HCT116 (cell line): ENCODE data around the gene ELMOD3. TPM values are rescaled to one million over a fixed set of nuclear protein-coding genes. Genes with fewer than 3 reads are reported as not detected.

ENCODE experiments used
- ATAC-seq: fragments of 200-7000 bp; cut with Tn5 transposase; 2 replicates; pipeline ENCODE4 v1.9.1; 2020; ENCODE audit warnings: mild to moderate bottlenecking, moderate library complexity
- BruUV-seq: library from RNA; stranded (reverse); fragments of 400-500 nt; replicated peaks from 2 replicates; lab custom pipeline; 2021; lab: Mats Ljungman, UMichigan
- CTCF ChIA-PET: fragments of 300-600 bp; sonication (Branson Sonifier 250); formaldehyde crosslinking; loops from one replicate; lab custom pipeline; 2021; ENCODE audit warnings: antibody characterized with exemption; lab: Charles Lee
- POLR2A ChIA-PET: fragments of 300-600, 350-600 bp; sonication (Branson Sonifier 250); formaldehyde crosslinking; loops from one replicate; lab custom pipeline; 2021; ENCODE audit warnings: antibody characterized with exemption; lab: Charles Lee
- RAD21 ChIA-PET, 2 experiments: fragments of 300-600 bp; sonication (Branson Sonifier 250); formaldehyde crosslinking; loops; one replicate each; lab custom pipeline; 2023; ENCODE audit warnings: low total read pairs in 2 of 2; ENCODE audit not compliant: uncharacterized antibody in 2 of 2, unreplicated experiment in 2 of 2, low non-redundant PET in 1 of 2; lab: Charles Lee
- DNase-seq: peaks from one replicate; pipeline ENCODE4 v3.0.0-alpha.2; 2010; ENCODE audit warnings: low read depth, low spot score
- H2AFZ ChIP-seq: fragments of 200-600 bp; shearing (Covaris generic), sonication (generic); 2 replicates; pipeline ENCODE4 v1.6.1; 2017; ENCODE audit warnings: low read depth, mixed run types, mixed read lengths, antibody characterized with exemption, low read length; ENCODE audit not compliant: poor library complexity, severe bottlenecking
- H3K27ac ChIP-seq: 2 replicates; pipeline ENCODE4 v1.5.1; 2012; ENCODE audit warnings: low read depth, low read length
- H3K27me3 ChIP-seq: fragments of 200-600 bp; sonication (generic); 2 replicates; pipeline ENCODE4 v1.6.1; 2016; ENCODE audit warnings: mixed run types, low read length, mixed read lengths; ENCODE audit not compliant: insufficient read depth
- H3K36me3 ChIP-seq, 2 experiments: fragments of 200-500 bp in 1 of 2; fragments of 200-600 bp in 1 of 2; sonication (Bioruptor generic) in 1 of 2; sonication (generic) in 1 of 2; 2 replicates each; pipeline versions ENCODE4 v1.5.1 to v1.6.1; 2014 to 2016; ENCODE audit warnings: low read length in 2 of 2, inconsistent platforms in 1 of 2, mixed read lengths in 1 of 2, mixed run types in 1 of 2; ENCODE audit not compliant: insufficient read depth in 2 of 2, control insufficient read depth in 1 of 2
- H3K4me1 ChIP-seq, 2 experiments: fragments of 200-600 bp in 1 of 2; sonication (generic) in 1 of 2; 2 replicates each; pipeline versions ENCODE4 v1.5.1 to v1.6.1; 2012 to 2017; ENCODE audit warnings: low read length in 2 of 2, inconsistent platforms in 1 of 2, mild to moderate bottlenecking in 1 of 2, mixed read lengths in 1 of 2, mixed run types in 1 of 2, moderate library complexity in 1 of 2; ENCODE audit not compliant: insufficient read depth in 2 of 2, control insufficient read depth in 1 of 2
- H3K4me2 ChIP-seq: fragments of 200-600 bp; sonication (generic); 2 replicates; pipeline ENCODE4 v1.6.1; 2017; ENCODE audit warnings: mixed run types, low read length, mixed read lengths
- H3K4me3 ChIP-seq, 2 experiments: fragments of 200-600 bp in 1 of 2; sonication (generic) in 1 of 2; replicated peaks in 1 of 2; 2 replicates each; pipeline ENCODE4 v1.5.1; 2011 to 2016; ENCODE audit warnings: low read length in 2 of 2, control low read depth in 1 of 2, low read depth in 1 of 2, mild to moderate bottlenecking in 1 of 2, mixed read lengths in 1 of 2, mixed run types in 1 of 2
- H3K79me2 ChIP-seq: fragments of 200-600 bp; sonication (generic); 2 replicates; pipeline ENCODE4 v1.6.1; 2017; ENCODE audit warnings: mild to moderate bottlenecking, mixed run types, low read length, moderate library complexity, mixed read lengths; ENCODE audit not compliant: insufficient read depth
- H3K9ac ChIP-seq: fragments of 200-600 bp; sonication (generic); 2 replicates; pipeline ENCODE4 v1.6.1; 2016; ENCODE audit warnings: low read length, mixed read lengths
- H3K9me2 ChIP-seq: fragments of 200-600 bp; sonication (generic), shearing (Covaris generic); 2 replicates; pipeline ENCODE4 v1.6.1; 2017; ENCODE audit warnings: mixed run types, mild to moderate bottlenecking, moderate library complexity; ENCODE audit not compliant: insufficient read depth
- H3K9me3 ChIP-seq, 2 experiments: fragments of 200-500 bp in 1 of 2; fragments of 200-600 bp in 1 of 2; sonication (Bioruptor generic) in 1 of 2; sonication (generic) in 1 of 2; 2 replicates each; pipeline ENCODE4 v1.6.1; 2014 to 2017; ENCODE audit warnings: low read length in 2 of 2, mixed read lengths in 2 of 2, inconsistent platforms in 1 of 2, low read depth in 1 of 2, mild to moderate bottlenecking in 1 of 2, mixed run types in 1 of 2, moderate library complexity in 1 of 2; ENCODE audit not compliant: control insufficient read depth in 1 of 2, insufficient read depth in 1 of 2
- H4K20me1 ChIP-seq: fragments of 200-600 bp; sonication (generic), shearing (Covaris generic); 2 replicates; pipeline ENCODE4 v1.6.1; 2017; ENCODE audit warnings: mixed run types, mild to moderate bottlenecking, moderate library complexity; ENCODE audit not compliant: insufficient read depth
- CEBPB ChIP-seq: IDR thresholded peaks from 2 replicates; pipeline ENCODE4 v1.6.1; 2012; ENCODE audit warnings: low read depth
- EZH2 ChIP-seq: fragments of 200-600 bp; sonication (generic); IDR thresholded peaks from 2 replicates; pipeline ENCODE4 v1.6.1; 2017; ENCODE audit warnings: antibody characterized with exemption, mixed run types
- FOSL1 ChIP-seq: IDR thresholded peaks from 2 replicates; pipeline ENCODE4 v1.6.1; 2012; ENCODE audit warnings: low read depth
- JUND ChIP-seq: IDR thresholded peaks from 2 replicates; pipeline ENCODE4 v1.6.1; 2012
- POLR2A ChIP-seq: IDR thresholded peaks from 2 replicates; pipeline ENCODE4 v1.7.0; 2011; ENCODE audit warnings: borderline replicate concordance; ENCODE audit not compliant: insufficient read depth, insufficient read length; ENCODE audit errors: extremely low read depth
- RAD21 ChIP-seq: IDR thresholded peaks from 2 replicates; pipeline ENCODE4 v1.6.1; 2012; ENCODE audit warnings: low read depth, mild to moderate bottlenecking
- SP1 ChIP-seq: IDR thresholded peaks from 2 replicates; pipeline ENCODE4 v1.6.1; 2012; ENCODE audit warnings: low read depth
- TCF7L2 ChIP-seq: IDR thresholded peaks from 2 replicates; pipeline ENCODE4 v1.7.0; 2011; ENCODE audit warnings: borderline replicate concordance, inconsistent platforms; ENCODE audit not compliant: insufficient read depth, insufficient read length; ENCODE audit errors: extremely low read depth
- ZNF274 ChIP-seq: fragments of 200-500 bp; sonication (Bioruptor generic); IDR thresholded peaks from 2 replicates; pipeline ENCODE4 v1.6.1; 2014; ENCODE audit warnings: mild to moderate bottlenecking, low read depth, low read length, inconsistent platforms
- intact Hi-C: fragments of 100-400 bp; cut with micrococcal nuclease; formaldehyde crosslinking; loops from 2 replicates; pipeline ENCODE4 v1.10.0; 2022
- total RNA-seq: library from RNA; stranded (reverse); gene quantifications from one replicate; pipeline ENCODE4 v1.2.1, GENCODE V29; 2021; ENCODE audit not compliant: unreplicated experiment
- TF ChIP-seq, protein P1 (sequence below): IDR thresholded peaks from 2 replicates; pipeline ENCODE4 v1.6.1; 2012; ENCODE audit warnings: low read depth

Gene ELMOD3
- total RNA-seq, 1 experiment from 2014 or later, result 9.2 TPM

DNA sequence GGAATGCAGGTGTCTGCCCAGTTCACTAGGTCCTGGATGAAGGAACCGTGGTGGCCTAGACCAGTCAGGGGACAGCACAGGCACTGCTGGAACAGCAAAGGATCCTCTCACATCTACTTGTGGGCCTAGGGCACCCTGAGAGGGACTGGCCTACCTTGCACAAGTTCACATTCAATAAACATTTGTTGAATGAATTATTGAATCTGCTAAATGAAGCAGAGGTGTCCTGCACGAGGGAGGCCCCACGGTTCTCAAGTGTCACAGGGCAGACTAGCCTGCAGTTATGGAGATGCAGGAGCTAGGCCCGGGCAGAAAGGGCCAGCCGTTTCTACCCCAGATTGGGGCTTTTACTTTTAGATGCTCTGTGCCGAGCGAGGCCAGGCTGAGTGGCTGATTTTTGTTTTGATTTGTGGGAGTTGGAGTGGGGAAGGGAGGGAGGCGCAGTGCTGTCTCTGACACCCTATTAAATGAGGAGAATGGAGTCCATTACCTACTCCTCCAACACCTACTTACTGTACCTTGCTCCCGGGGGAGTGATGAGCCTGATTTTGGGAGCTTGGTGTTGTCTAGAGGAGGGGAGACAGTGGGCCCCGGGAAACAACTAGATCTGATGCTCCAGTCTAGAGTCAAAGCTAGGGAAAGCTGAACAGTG, 82.4 kb downstream of the ELMOD3 start:
- no TSS peak for BruUV-seq
- ChIA-PET CTCF (no interaction called here), POLR2A (interaction anchor here (4.1 kb wide), 1 partner anchor 102 kb away, joined by 11 read pairs; the partner anchor contains the start of gene MAT2A), RAD21 (no interaction called here)
- peaks cover 24 to 34% of the 10 kb centered on the region in 2 experiments for H3K4me1 ChIP-seq
- DNase-seq (no peak), ATAC-seq (no peak)
- H2AFZ ChIP-seq, result no peak overlapping the region
- intact Hi-C loops, result no loop called here
- no peaks in the 10 kb centered on the region for H3K9me3 ChIP-seq
- no peak overlapping the region for H3K4me2 ChIP-seq
- H4K20me1 ChIP-seq, result no peaks in the 10 kb centered on the region
- H3K79me2 ChIP-seq, result no peaks in the 10 kb centered on the region
- no peak overlapping the region; the same call in 1 of the 2 replicates for H3K27ac ChIP-seq
- no peak overlapping the region for H3K4me3 ChIP-seq
- TF ChIP-seq RAD21 (no peak), CEBPB (no peak), FOSL1 (no peak), ZNF274 (no peak), POLR2A (no peak), SP1 (no peak), TCF7L2 (no peak), JUND (no peak), EZH2 (no peak)
- TF ChIP-seq, protein P1, sequence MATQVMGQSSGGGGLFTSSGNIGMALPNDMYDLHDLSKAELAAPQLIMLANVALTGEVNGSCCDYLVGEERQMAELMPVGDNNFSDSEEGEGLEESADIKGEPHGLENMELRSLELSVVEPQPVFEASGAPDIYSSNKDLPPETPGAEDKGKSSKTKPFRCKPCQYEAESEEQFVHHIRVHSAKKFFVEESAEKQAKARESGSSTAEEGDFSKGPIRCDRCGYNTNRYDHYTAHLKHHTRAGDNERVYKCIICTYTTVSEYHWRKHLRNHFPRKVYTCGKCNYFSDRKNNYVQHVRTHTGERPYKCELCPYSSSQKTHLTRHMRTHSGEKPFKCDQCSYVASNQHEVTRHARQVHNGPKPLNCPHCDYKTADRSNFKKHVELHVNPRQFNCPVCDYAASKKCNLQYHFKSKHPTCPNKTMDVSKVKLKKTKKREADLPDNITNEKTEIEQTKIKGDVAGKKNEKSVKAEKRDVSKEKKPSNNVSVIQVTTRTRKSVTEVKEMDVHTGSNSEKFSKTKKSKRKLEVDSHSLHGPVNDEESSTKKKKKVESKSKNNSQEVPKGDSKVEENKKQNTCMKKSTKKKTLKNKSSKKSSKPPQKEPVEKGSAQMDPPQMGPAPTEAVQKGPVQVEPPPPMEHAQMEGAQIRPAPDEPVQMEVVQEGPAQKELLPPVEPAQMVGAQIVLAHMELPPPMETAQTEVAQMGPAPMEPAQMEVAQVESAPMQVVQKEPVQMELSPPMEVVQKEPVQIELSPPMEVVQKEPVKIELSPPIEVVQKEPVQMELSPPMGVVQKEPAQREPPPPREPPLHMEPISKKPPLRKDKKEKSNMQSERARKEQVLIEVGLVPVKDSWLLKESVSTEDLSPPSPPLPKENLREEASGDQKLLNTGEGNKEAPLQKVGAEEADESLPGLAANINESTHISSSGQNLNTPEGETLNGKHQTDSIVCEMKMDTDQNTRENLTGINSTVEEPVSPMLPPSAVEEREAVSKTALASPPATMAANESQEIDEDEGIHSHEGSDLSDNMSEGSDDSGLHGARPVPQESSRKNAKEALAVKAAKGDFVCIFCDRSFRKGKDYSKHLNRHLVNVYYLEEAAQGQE, result no peak
- no peaks in the 10 kb centered on the region for H3K27me3 ChIP-seq
- H3K36me3 ChIP-seq, result no peaks in the 10 kb centered on the region
- no peaks in the 10 kb centered on the region for H3K9me2 ChIP-seq
- H3K9ac ChIP-seq, result no peak overlapping the region
